DMS153 (cell line): ENCODE measurements around the gene PAQR9.

Experiments used
- DNase-seq: peaks from one replicate; lab custom pipeline; 2025; lab: John Stamatoyannopoulos, UW

PAQR9 gene

DNA sequence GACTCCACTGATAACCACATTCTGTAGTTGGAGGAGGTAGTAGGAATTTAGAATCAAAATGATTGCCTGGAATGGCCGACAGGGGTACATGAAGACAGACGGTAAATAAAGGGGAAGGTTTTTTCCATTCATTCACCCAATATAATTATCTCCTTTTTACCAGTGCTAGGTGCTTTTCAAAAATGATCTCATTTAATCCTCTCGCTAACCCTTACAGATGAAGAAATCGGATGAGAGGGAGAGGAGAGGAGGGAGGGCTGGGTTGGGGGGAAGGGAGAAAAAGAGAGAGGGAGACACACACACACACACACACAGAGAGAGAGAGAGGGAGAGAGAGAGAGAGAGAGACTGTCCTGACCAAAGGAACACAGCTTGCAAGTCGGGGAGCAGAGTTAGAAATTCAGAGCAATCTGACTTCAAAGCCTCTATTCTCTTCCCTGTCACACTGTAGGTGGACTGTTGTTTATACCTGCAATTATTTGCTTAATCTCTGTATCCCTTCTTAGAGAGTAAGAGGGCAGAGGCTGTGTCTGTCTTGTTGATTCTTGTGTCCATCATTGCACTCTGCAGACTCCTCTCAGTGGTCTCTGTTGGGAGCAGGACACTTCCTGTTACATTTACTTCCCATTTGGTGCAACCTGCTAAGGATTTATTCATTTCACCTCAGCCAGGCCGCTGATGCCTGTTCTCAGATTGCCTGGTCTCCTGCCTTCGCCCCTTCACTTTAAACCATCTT is 18.7 kb upstream of the PAQR9 start:
- DNase-seq: no peak

DNA sequence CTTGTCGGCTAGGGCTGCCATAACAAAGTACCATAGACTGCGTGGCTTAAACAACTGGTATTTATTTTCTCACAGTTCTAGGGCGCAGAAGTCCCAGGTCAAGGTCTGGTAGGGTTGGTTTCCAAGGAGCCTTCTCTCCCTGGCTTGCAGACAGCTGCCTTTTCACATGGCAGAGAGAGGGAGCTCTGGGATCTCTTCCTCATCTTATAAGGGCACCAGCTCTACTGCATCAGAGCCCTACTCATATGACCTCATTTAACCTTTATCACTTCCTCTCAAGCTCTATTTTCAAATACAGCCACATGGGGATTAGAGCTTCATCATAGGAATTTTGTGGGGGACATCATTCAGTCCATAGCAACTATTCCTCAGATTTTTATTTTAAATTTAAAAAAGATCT is 17.6 kb upstream of the PAQR9 start:
- no peak for DNase-seq

GRCh38 chr3:142977399-142977728 is 13.9 kb upstream of the PAQR9 start:
- no peak for DNase-seq

DNA sequence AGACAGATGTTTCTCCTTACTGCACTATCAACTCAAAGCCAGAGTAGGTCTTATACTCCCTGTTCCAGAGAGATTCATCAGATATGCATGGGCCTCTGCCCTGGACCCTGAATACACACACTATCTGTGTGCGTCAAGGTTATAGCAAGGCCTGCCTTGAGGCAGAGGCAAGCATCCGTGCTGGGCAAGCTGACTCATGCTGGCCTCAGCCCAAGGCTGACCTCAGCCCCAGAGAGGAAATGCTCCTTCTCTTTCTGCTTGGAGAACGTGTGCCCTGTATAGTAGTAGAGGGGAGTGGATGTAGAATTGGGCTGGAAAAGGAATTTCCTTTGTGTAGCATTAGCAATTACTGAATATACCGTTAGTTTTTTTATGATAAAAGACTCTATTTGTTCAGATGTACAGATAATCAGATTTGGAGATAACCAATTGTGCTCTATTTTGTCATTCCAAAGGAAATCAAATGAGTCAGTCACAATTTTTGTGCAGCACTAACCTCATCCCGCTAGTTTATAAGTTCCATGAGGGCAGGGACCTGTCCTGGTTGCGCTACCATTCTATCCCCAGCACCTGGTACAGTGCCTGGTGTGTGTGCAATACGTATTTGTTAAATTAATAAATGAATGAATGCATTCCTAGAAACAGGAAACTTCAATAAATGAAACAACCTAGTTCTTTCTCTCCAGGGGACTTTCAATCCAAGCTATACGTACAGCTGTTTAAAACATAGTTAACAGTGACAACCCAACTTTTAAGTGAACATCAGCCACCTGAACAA is 13.3 kb upstream of the PAQR9 start:
- DNase-seq: no peak

GRCh38 chr3:142975316-142975995 is 12.0 kb upstream of the PAQR9 start:
- no peak for DNase-seq

GRCh38 chr3:142973217-142974009 is 9.9 kb upstream of the PAQR9 start:
- DNase-seq: no peak

- DNase-seq: no peak
Observed at GRCh38 chr3:142972092-142972753, 8.7 kb upstream of the PAQR9 start.

DNA sequence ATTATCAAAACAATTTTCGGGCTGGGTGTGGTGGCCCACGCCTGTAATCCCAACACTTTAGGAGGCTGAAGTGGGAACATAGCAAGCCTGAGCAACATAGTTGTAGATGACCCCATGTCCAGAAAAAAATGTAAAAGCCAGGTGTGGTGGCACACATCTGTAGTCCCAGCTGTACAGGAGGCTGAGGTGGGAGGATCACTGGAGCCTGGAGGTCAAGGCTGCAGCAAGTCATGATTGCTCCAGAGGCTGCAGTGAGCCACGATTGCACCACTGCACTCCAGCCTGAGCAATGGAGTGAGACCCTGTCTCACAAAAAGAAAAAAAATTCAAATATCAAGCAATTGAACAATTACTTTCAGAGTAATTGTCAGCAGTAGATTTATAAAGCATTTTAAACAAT is 8.0 kb upstream of the PAQR9 start:
- DNase-seq: no peak

DNA sequence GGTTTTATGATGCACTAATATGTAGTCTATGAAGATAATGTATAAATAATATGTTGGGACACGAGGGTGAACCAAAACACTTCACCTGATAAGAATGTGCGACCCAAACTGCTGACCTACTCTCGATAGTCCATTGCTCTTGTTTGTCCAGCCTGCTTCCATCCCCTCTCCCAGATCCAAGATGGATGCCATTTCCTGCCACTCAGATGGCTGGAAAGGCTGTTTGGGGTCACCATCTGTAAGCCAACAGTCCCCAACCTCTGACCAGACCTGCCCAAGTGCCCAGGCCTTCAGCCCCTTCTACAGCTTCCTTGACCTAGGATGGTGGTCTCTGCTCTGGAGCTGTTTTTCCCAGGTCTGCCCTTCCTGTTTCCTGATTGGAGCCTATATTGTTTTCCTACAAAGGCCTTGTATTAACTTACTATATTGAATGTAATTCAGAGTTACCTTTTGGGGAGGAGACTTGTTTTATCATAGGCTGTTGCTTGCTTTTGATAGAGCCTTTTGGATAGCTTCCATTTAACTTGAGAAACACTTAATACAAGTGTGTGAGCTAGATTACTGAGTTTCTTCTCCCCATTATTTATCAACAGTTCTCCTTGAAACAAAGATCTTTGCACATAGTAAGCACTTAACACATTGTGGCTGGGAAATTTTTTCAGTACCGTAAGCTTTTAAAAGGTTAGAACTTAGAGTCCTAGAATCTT is 5.0 kb upstream of the PAQR9 start:
- no peak for DNase-seq

- no peak for DNase-seq
Observed at GRCh38 chr3:142966808-142967207, 3.3 kb upstream of the PAQR9 start.

- DNase-seq: no peak
Observed at GRCh38 chr3:142965581-142965980, 2.1 kb upstream of the PAQR9 start.

- no peak for DNase-seq
Observed at GRCh38 chr3:142963234-142963515, 299 bp downstream of the PAQR9 start.

DNA sequence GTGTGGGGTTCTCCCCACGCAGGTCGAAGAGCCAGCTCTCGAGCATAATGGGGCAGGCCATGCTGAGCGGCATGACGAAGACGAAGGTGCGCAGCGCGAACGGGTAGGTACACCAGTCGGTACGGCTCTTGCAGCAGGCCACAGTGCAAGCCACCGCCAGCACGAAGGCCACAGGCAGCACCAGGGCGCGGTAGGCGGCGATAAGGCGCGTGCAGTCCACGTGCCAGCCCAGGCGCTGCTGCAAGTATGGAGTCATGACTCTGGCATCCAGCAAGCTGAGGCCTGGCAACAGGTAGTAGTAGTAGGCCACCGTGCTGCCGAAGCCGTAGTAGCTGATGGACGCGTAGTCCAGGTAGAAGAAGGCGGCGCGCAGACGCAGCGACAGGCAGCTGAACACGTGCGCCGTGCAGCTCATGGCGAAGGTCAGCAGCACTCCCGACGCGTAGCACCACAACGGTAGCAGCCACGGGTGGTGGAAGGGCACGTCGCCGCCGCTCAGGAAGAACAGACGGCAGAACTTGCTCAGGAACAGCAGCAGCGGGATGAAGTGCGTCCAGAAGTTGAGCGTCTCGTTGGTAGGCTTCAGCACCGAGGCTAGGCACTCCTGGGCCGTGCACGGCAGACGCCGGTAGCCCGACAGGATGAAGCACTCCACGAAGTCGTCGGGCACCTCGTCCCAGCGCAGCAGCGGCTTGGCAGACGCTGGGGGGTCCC is 797 bp downstream of the PAQR9 start:
- DNase-seq: no peak

- DNase-seq: no peak
Observed at GRCh38 chr3:142962175-142962519, 1.3 kb downstream of the PAQR9 start.

DNA sequence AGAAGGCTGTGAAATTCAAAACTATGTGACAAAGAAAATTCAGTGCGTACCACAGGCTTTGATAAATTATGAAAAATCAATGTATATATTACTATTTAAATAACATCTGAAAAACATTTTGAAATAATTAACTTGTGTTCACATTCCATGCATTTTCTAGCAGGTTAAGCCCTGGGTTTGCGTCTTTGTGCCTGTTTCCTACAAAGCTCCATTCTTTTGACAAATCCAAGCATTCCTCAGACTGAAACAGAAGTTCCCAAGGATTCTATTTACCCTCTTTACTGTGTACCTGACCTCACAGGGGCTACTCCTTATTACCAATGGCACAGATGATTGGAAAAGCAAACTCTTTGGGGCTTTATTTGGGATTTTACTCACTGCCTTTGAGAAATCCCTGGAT is 1.9 kb downstream of the PAQR9 start:
- DNase-seq: no peak

- peak; percentile 23 for DNase-seq
Observed at GRCh38 chr3:142960322-142960850, 3.1 kb downstream of the PAQR9 start.

GRCh38 chr3:142958707-142959106 is 4.8 kb downstream of the PAQR9 start:
- no peak for DNase-seq

GRCh38 chr3:142953443-142953842 is 10.0 kb downstream of the PAQR9 start:
- no peak for DNase-seq

DNA sequence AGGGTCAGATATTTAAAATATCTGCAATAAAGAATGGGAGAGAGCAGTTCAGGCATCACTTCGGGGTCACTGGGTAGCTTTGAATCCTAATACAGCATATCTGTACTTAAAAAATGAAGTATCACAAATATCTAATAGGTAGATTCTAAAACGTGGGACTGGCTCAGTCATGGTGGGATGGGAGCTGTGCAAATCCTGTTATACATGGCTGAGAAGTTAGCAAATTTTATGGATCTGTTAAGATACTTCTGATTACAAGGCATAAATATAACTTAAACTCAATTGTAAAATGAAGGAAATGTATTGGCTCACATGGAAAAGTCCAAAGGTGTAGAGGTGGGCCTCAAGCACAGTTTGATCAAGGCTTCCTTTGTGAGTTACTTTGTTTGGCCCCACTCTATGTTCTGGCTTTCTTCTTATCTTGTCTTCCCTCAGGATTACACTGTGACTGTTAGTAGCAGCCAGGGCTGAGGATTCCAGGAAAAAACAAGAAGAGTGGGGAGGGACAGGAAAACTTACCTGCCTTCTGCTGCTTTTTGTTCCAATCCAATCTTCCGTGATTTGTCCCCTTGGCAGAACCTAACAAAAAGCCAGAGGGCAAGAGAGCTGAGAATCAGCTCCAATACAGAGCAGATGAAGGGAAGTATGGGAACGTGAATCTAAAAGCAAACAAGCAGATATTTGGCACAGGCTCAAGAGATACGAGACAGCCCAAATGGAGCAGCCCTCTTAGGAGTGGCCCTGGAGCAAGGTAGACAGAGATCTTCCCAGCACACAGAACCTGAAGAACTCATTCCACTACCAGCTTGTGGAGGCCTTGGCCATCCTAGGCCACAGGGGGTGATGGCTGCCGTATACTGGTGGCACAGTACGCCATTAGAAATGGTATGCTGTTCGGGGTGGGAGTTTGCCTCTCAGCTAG is 10.9 kb downstream of the PAQR9 start:
- DNase-seq: no peak

GRCh38 chr3:142951794-142952193 is 11.7 kb downstream of the PAQR9 start:
- no peak for DNase-seq
